ENCODE data around the gene DLGAP1.

DNA sequence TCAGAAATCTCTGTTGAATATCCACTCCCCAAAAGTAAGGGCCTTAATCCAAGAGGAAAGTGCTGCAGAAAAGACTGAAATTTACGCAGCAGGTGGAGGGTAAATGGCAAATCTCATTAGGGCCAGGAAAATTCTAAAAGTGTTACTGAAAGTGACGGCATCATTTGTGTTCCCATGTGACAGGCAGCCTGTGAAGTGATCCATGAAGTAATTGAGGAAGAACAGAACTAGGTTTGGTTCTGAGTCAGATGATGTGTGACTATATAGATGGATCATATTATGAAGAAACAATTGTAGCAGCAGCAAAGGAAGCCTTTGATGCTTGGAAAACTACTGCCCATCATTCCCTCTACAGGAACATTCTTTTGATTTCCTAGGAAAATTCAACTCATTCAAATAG lies 603.9 kb downstream of the DLGAP1 start:
- TF ChIP-seq, protein P1, sequence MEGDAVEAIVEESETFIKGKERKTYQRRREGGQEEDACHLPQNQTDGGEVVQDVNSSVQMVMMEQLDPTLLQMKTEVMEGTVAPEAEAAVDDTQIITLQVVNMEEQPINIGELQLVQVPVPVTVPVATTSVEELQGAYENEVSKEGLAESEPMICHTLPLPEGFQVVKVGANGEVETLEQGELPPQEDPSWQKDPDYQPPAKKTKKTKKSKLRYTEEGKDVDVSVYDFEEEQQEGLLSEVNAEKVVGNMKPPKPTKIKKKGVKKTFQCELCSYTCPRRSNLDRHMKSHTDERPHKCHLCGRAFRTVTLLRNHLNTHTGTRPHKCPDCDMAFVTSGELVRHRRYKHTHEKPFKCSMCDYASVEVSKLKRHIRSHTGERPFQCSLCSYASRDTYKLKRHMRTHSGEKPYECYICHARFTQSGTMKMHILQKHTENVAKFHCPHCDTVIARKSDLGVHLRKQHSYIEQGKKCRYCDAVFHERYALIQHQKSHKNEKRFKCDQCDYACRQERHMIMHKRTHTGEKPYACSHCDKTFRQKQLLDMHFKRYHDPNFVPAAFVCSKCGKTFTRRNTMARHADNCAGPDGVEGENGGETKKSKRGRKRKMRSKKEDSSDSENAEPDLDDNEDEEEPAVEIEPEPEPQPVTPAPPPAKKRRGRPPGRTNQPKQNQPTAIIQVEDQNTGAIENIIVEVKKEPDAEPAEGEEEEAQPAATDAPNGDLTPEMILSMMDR (IDR thresholded peaks at IDR 0.05): no peak
- no peak for TF ChIP-seq POLR2A (IDR thresholded peaks at IDR 0.05)
